ENCODE measurements around the gene PAX5. TPM values are rescaled to one million over a fixed set of nuclear protein-coding genes. Genes with fewer than 3 reads are reported as not detected.

The PAX5 gene
- total RNA-seq, 2 donors from 2014 or later = 0.61 to 1.8 TPM

GRCh38 chr9:36985769-36986467 lies 48.1 kb downstream of the PAX5 start:
- Mint-ChIP-seq H3K27ac (no peak overlapping the region), H3K9me3 (peaks cover 8 to 10% of the 10 kb centered on the region in 2 donors), H3K36me3 (peaks cover 14 to 24% of the 10 kb centered on the region in 2 donors)
- peak in 1 of 2 donors; percentile 61 for ATAC-seq
- no peak for DNase-seq (ENCODE audit: low spot score in 2 of 2)

GRCh38 chr9:36985061-36985768 lies 48.9 kb downstream of the PAX5 start:
- no peak for DNase-seq (ENCODE audit: low spot score in 2 of 2)
- Mint-ChIP-seq H3K36me3 (peaks cover 6 to 19% of the 10 kb centered on the region in 2 donors), H3K9me3 (peaks cover 5 to 6% of the 10 kb centered on the region in 2 donors), H3K27ac (no peak overlapping the region)
- ATAC-seq = no peak

- Mint-ChIP-seq H3K36me3 (peaks cover 0 to 5% of the 10 kb centered on the region in 2 donors), H3K27ac (no peak overlapping the region), H3K9me3 (no peaks in the 10 kb centered on the region)
- DNase-seq (ENCODE audit: low spot score in 2 of 2) = no peak
- ATAC-seq = no peak
Measured at GRCh38 chr9:36980148-36980974, 53.7 kb downstream of the PAX5 start.

- peak in 1 of 2 donors; percentile 40 for DNase-seq (ENCODE audit: low spot score in 2 of 2)
- no peaks in the 10 kb centered on the region for H3K9me3 Mint-ChIP-seq
- no peak overlapping the region for H3K27ac Mint-ChIP-seq
- H3K36me3 Mint-ChIP-seq = no peaks in the 10 kb centered on the region
- ATAC-seq = no peak
Measured at GRCh38 chr9:36976371-36977030, 57.6 kb downstream of the PAX5 start.

- DNase-seq (ENCODE audit: low spot score in 2 of 2) = no peak
- no peaks in the 10 kb centered on the region for H3K9me3 Mint-ChIP-seq
- no peak overlapping the region for H3K27ac Mint-ChIP-seq
- ATAC-seq = no peak
- no peaks in the 10 kb centered on the region for H3K36me3 Mint-ChIP-seq
Measured at GRCh38 chr9:36974731-36975130, 59.3 kb downstream of the PAX5 start.

- Mint-ChIP-seq H3K27ac (peak overlapping the region in 1 of 2 donors; percentile 60), H3K9me3 (no peaks in the 10 kb centered on the region), H3K36me3 (no peaks in the 10 kb centered on the region)
- no peak for DNase-seq (ENCODE audit: low spot score in 2 of 2)
- no peak for ATAC-seq
Measured at GRCh38 chr9:36971935-36972488, 62.1 kb downstream of the PAX5 start.

- H3K27ac Mint-ChIP-seq = peak overlapping the region in 1 of 2 donors; percentile 19
- DNase-seq (ENCODE audit: low spot score in 2 of 2) = no peak
- ATAC-seq = no peak
- no peaks in the 10 kb centered on the region for H3K36me3 Mint-ChIP-seq
- no peaks in the 10 kb centered on the region for H3K9me3 Mint-ChIP-seq
Measured at GRCh38 chr9:36970007-36970888, 63.8 kb downstream of the PAX5 start.

GRCh38 chr9:36969216-36969771 lies 64.8 kb downstream of the PAX5 start:
- H3K36me3 Mint-ChIP-seq = no peaks in the 10 kb centered on the region
- DNase-seq (ENCODE audit: low spot score in 2 of 2) = no peak
- no peaks in the 10 kb centered on the region for H3K9me3 Mint-ChIP-seq
- no peak for ATAC-seq
- no peak overlapping the region for H3K27ac Mint-ChIP-seq

- ATAC-seq (peak in 1 of 2 donors; percentile 32), DNase-seq (ENCODE audit: low spot score in 2 of 2) (no peak)
Measured at GRCh38 chr9:36968574-36969215, 65.4 kb downstream of the PAX5 start.

GRCh38 chr9:36967997-36968396 lies 66.1 kb downstream of the PAX5 start:
- no peak overlapping the region for H3K27ac Mint-ChIP-seq
- no peak for DNase-seq (ENCODE audit: low spot score in 2 of 2)
- no peaks in the 10 kb centered on the region for H3K9me3 Mint-ChIP-seq
- ATAC-seq = no peak
- H3K36me3 Mint-ChIP-seq = no peaks in the 10 kb centered on the region

More at GRCh38 chr9:36968574-36969215, 65.4 kb downstream of the PAX5 start:
- Mint-ChIP-seq H3K36me3 (no peaks in the 10 kb centered on the region), H3K27ac (no peak overlapping the region), H3K9me3 (no peaks in the 10 kb centered on the region)

GRCh38 chr9:36966371-36967097 lies 67.5 kb downstream of the PAX5 start:
- Mint-ChIP-seq H3K9me3 (no peaks in the 10 kb centered on the region), H3K27ac (no peak overlapping the region), H3K36me3 (no peaks in the 10 kb centered on the region)
- no peak for ATAC-seq
- no peak for DNase-seq (ENCODE audit: low spot score in 2 of 2)

- no peak for ATAC-seq
- Mint-ChIP-seq H3K36me3 (no peaks in the 10 kb centered on the region), H3K9me3 (no peaks in the 10 kb centered on the region), H3K27ac (peak overlapping the region in 1 of 2 donors; percentile 50)
- DNase-seq (ENCODE audit: low spot score in 2 of 2) = no peak
Measured at GRCh38 chr9:36964791-36965190, 69.3 kb downstream of the PAX5 start.

- Mint-ChIP-seq H3K36me3 (no peaks in the 10 kb centered on the region), H3K9me3 (no peaks in the 10 kb centered on the region), H3K27ac (no peak overlapping the region)
- DNase-seq (ENCODE audit: low spot score in 2 of 2) = no peak
- ATAC-seq = no peak
Measured at GRCh38 chr9:36963346-36963745, 70.7 kb downstream of the PAX5 start.

GRCh38 chr9:36962691-36963090 lies 71.4 kb downstream of the PAX5 start:
- DNase-seq (ENCODE audit: low spot score in 2 of 2) = no peak
- Mint-ChIP-seq H3K9me3 (no peaks in the 10 kb centered on the region), H3K27ac (no peak overlapping the region), H3K36me3 (no peaks in the 10 kb centered on the region)
- no peak for ATAC-seq
